Measurements from ENCODE around the gene DMAP1.

DNA sequence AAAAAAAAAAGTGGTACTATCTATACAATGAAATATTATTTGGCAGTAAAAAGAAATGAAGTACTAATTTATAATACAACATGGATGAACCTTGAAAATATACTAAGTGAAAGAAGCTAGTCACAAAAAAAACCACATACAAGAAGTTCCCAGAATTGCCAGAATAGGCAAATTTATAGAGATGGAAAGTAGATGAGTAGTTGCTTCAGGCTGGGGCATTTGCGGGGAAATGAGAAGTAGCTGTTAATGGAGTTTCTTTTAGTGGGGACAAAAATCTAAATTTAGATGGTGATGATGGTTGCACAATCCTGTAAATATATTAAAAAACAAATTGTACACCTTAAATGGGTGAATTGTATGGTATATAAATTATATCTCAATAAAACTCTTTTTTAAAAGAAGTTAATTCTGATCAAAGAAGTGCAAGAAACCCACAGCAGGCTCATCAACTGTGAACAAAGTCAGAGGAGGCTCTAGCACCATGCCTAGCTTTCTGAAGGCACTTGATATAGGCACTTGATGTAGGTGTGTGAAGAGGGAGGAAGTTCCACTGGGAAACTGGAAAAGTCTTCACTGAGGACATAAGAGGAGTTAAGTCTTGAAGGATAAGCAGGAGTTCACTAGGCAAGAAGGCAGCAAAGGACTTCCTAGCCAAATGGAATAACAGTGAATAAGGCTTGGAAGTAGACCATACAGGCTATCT is 52.5 kb downstream of the DMAP1 start:
- TF ChIP-seq, protein P1, sequence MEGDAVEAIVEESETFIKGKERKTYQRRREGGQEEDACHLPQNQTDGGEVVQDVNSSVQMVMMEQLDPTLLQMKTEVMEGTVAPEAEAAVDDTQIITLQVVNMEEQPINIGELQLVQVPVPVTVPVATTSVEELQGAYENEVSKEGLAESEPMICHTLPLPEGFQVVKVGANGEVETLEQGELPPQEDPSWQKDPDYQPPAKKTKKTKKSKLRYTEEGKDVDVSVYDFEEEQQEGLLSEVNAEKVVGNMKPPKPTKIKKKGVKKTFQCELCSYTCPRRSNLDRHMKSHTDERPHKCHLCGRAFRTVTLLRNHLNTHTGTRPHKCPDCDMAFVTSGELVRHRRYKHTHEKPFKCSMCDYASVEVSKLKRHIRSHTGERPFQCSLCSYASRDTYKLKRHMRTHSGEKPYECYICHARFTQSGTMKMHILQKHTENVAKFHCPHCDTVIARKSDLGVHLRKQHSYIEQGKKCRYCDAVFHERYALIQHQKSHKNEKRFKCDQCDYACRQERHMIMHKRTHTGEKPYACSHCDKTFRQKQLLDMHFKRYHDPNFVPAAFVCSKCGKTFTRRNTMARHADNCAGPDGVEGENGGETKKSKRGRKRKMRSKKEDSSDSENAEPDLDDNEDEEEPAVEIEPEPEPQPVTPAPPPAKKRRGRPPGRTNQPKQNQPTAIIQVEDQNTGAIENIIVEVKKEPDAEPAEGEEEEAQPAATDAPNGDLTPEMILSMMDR (conservative IDR thresholded peaks at IDR 0.05 in 1 of 2, IDR thresholded peaks at IDR 0.05 in 1 of 2; ENCODE audit: extremely low read depth in 1 of 2, insufficient read depth in 1 of 2, low read depth in 1 of 2, low read length in 2 of 2), result no peak
- no peak for TF ChIP-seq EZH2 (IDR thresholded peaks at IDR 0.05; ENCODE audit: borderline replicate concordance, low read length)
